ENCODE data around the gene SENP3. TPM values are rescaled to one million over a fixed set of nuclear protein-coding genes. Genes with fewer than 3 reads are reported as not detected.
A peak's percentile ranks its signal among the peaks of the same experiment; 100 is the strongest.

Gene SENP3
- total and polyA plus RNA-seq, 3 donors from 2014 or later: 77.4 to 108 (median 83.5) TPM

- 0 to 2% methylated on average over 11 to 58 of the region's 65 CpGs for WGBS, 2 donors
- TF ChIP-seq POLR2A (IDR thresholded peaks at IDR 0.05) (no peak), CTCF (IDR thresholded peaks at IDR 0.05) (no peak)
- peak; percentile 63 for DNase-seq
- Histone ChIP-seq H3K36me3 (ENCODE audit: low read depth, missing control alignments) (no peaks in the 10 kb centered on the region), H3K4me1 (peaks cover 6% of the 10 kb centered on the region), H3K4me3 (peak within 1 kb of the TSS; percentile 57 to 63), H3K27me3 (no peaks in the 10 kb centered on the region), H3K27ac (peak within 1 kb of the TSS; percentile 47 to 71), H3K9me3 (no peaks in the 10 kb centered on the region)
- intact Hi-C loops (cut with DNase I; ENCODE audit: low total_unique reads): no loop called here
Observed at GRCh38 chr17:7548585-7549400, 12.9 kb upstream of the SENP3 start, which contains the start of gene TNFSF12. Gene TNFSF12 (plus strand): TSS chr17:7549058. CDS start chr17:7549154, 96 bp downstream.

- Histone ChIP-seq H3K27me3 (no peaks in the 10 kb centered on the region), H3K9me3 (no peaks in the 10 kb centered on the region), H3K36me3 (ENCODE audit: low read depth, missing control alignments) (no peaks in the 10 kb centered on the region), H3K27ac (peak overlapping the region; percentile 47 to 71), H3K4me3 (peak overlapping the region; percentile 57 to 63), H3K4me1 (peaks cover 6% of the 10 kb centered on the region)
- intact Hi-C loops (cut with DNase I; ENCODE audit: low total_unique reads): no loop called here
- WGBS, 2 donors: 43 to 69% methylated on average over 10 to 20 of the region's 20 CpGs
- DNase-seq: no peak
- no peak for TF ChIP-seq POLR2A (IDR thresholded peaks at IDR 0.05)
- no peak for TF ChIP-seq CTCF (IDR thresholded peaks at IDR 0.05)
Observed at GRCh38 chr17:7549401-7550055, 12.2 kb upstream of the SENP3 start.

GRCh38 chr17:7550344-7550743 lies 11.4 kb upstream of the SENP3 start:
- DNase-seq: no peak
- TF ChIP-seq POLR2A (IDR thresholded peaks at IDR 0.05) (no peak), CTCF (IDR thresholded peaks at IDR 0.05) (no peak)
- Histone ChIP-seq H3K36me3 (ENCODE audit: low read depth, missing control alignments) (no peaks in the 10 kb centered on the region), H3K27ac (no peak overlapping the region), H3K27me3 (no peaks in the 10 kb centered on the region), H3K9me3 (no peaks in the 10 kb centered on the region), H3K4me3 (no peak overlapping the region), H3K4me1 (peaks cover under 1% of the 10 kb centered on the region)
- WGBS, 2 donors: 71 to 78% methylated on average over 6 of the region's 6 CpGs
- intact Hi-C loops (cut with DNase I; ENCODE audit: low total_unique reads): no loop called here

GRCh38 chr17:7551396-7551795 lies 10.3 kb upstream of the SENP3 start:
- intact Hi-C loops (cut with DNase I; ENCODE audit: low total_unique reads): no loop called here

More at GRCh38 chr17:7551396-7551795, 10.3 kb upstream of the SENP3 start:
- Histone ChIP-seq H3K4me3 (no peak overlapping the region), H3K27ac (no peak overlapping the region), H3K36me3 (ENCODE audit: low read depth, missing control alignments) (no peaks in the 10 kb centered on the region), H3K4me1 (no peaks in the 10 kb centered on the region), H3K9me3 (no peaks in the 10 kb centered on the region), H3K27me3 (no peaks in the 10 kb centered on the region)
- no peak for DNase-seq
- 89 to 91% methylated on average over 4 of the region's 4 CpGs for WGBS, 2 donors
- TF ChIP-seq CTCF (IDR thresholded peaks at IDR 0.05): no peak
- no peak for TF ChIP-seq POLR2A (IDR thresholded peaks at IDR 0.05)

Data from testis (tissue), 3 donors.